Measurements from ENCODE around the gene MPDZ.

- TF ChIP-seq CTCF (IDR thresholded peaks at IDR 0.05 in 4 of 5, conservative IDR thresholded peaks at IDR 0.05 in 1 of 5) (no peak), POLR2A (IDR thresholded peaks at IDR 0.05) (no peak)
Observed at GRCh38 chr9:13179257-13179656, 100.2 kb downstream of the MPDZ start.

Data from gastrocnemius medialis (tissue), 4 donors.